Central memory CD4-positive, alpha-beta T cell (primary cell): Measurements from ENCODE around the gene ARHGEF17.
"Not testable (repeated sequence)": the region's sequence is repeated elsewhere in the genome, so short reads cannot be mapped to it uniquely, and the experiment has no call there.

Experiments used
- DNase-seq: peaks from one replicate; pipeline ENCODE4 v3.0.0; 2022
- total RNA-seq, 3 experiments: gene quantifications; one replicate each; lab custom pipeline; 2026; lab: John Stamatoyannopoulos, UW

ARHGEF17 gene, protein sequence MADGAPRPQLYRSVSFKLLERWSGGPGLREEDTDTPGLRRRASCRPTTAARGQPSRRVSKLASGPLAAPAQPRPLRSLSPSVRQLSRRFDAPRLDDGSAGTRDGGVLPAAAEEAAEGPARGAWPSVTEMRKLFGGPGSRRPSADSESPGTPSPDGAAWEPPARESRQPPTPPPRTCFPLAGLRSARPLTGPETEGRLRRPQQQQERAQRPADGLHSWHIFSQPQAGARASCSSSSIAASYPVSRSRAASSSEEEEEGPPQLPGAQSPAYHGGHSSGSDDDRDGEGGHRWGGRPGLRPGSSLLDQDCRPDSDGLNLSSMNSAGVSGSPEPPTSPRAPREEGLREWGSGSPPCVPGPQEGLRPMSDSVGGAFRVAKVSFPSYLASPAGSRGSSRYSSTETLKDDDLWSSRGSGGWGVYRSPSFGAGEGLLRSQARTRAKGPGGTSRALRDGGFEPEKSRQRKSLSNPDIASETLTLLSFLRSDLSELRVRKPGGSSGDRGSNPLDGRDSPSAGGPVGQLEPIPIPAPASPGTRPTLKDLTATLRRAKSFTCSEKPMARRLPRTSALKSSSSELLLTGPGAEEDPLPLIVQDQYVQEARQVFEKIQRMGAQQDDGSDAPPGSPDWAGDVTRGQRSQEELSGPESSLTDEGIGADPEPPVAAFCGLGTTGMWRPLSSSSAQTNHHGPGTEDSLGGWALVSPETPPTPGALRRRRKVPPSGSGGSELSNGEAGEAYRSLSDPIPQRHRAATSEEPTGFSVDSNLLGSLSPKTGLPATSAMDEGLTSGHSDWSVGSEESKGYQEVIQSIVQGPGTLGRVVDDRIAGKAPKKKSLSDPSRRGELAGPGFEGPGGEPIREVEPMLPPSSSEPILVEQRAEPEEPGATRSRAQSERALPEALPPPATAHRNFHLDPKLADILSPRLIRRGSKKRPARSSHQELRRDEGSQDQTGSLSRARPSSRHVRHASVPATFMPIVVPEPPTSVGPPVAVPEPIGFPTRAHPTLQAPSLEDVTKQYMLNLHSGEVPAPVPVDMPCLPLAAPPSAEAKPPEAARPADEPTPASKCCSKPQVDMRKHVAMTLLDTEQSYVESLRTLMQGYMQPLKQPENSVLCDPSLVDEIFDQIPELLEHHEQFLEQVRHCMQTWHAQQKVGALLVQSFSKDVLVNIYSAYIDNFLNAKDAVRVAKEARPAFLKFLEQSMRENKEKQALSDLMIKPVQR (N-terminal part only)
- 0 to 0.39 (median 0) reads per million in 3 experiments for total RNA-seq

DNA sequence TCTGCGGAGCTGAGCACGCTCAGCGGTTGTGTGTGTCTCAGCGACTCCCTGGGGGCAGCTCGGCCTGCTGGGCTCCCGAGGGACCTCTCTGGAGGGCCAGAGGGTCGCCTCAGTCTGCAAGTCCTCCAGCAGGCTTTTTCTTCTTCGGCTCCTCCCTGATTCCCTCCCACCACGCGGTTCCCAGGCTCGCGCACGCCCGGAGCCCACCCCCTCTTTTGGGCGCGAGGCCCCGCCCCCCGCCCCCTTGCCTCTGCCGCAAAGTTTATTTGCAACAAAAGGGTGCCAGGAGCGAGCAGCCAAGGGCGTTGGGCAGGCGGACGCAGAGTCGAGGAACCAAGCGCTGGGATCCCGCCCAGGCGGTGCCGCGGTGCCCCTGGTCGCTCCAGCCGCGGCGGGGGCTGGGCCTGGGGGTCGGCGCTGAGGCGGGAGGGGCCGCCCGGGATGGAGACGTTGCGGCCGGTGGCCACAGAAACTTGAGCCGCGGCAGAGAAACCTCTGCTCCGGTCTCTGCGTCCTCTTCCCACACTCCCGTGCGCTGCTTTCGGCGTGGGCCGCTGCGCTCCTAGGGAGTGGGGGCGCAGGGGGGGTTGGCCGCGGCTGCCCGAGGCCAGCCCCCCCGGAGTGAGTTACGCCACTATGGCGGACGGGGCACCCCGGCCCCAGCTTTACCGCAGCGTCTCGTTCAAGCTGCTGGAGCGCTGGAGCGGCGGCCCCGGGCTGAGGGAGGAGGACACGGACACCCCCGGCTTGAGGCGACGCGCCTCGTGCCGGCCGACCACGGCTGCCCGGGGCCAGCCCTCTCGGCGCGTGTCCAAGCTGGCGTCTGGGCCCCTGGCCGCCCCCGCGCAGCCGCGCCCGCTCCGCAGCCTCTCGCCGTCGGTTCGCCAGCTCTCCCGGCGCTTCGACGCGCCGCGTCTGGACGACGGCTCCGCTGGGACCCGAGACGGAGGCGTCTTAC lies at the start of gene ARHGEF17:
Gene ARHGEF17, plus strand, starts transcription at position 274 of the 958 bp plus-strand sequence. Its CDS starts 363 bp downstream, at position 637.
- DNase-seq: no peak

DNA sequence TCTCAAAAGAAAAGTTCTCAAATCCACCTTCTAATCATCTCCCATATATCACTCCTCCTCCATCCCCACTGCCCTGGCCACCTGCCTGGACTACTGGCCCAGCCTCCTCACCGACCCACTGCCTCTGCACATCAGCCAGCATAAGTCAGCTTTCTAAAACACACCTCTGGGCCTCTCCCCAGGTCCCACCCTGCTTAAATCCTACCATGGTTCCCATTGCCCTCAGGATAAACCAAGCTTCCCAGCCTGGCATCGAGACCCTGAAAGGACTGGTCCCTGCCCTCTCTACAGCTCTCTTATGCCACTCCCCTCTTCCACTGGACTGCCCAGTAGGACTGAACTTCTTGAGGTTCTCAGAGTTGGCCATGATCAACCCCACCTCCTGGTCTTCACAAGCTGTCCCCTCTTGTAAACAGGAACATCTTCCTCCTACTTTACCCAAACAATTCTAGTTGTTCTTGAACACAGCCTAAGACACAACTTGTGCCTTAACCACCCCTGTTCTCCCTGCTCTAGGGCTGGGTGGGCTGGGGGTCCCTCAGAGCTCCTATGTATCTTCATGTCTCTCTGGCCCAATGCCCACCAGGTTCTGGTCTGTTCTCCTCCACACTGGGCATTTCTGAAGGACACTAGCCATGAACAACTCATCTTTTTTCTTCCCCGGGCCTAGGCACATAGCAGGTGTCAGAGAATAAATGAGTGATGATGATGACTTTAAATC lies 48.5 kb upstream of the ARHGEF17 start:
- DNase-seq: no peak

DNA sequence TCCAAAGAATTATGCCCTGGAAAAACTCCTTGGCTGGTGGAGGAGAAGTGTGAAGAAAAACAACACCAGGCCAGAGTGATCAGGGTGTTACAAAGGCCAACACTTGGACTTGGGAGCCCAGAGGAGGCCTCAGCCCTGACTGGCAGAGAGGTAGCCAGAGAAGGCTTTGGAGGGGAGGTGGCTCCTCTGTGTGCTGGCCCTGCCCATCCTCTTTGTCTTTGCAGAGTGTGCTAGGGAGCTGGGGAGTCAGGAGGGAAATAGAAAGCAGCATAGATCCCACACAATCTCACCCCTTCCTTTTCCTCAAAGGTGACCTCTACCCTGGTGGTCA lies 48.0 kb upstream of the ARHGEF17 start:
- DNase-seq: no peak

DNA sequence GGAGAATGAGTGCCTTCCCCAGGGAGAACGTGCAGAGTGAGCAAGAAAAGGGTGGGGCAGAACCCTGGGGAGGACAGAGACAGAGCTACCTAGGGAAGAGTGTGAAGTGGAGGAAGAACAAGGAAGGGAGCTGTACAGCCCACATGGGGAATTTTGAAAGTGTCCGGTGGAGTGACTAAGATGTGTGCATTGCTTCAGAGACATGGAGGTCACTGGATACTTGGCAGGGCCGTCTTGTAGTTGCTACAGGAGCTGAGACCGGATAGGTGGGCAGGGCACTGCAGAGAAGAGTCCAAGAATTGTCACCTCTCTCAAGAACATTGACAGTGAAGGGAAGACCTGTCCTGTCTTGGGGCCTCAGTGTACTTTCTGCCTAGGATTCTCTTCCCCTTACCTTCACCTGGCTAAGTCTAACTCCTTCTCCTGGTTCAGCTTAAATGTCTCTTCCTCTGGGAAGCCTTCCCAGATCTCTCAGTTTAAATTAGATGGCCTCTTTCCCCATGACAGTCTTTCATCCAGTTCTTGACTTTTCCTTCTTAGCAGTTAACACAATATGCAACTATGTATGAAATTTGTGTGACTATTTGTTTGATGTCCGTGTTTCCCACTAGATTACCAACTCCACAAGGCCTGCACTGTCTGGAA lies 45.1 kb upstream of the ARHGEF17 start:
- no peak for DNase-seq

DNA sequence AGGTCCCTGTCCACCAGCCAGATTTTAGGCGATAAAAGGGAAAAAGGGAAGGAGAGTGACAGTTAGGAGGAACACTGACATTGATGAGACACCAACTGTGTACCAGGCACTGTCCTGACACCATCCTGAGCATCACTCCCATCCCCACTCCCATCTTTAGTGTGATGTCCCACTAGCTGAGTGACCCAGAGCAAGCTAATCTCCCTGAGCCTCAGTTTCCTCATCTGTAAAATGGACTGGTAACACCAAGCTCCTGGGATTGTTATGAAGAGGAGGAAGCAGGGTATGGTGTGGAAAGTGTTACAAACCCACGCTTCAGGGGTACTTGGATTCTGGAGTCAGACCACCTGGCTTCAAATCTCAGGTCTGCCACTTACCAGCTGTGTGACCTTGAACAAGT lies 44.4 kb upstream of the ARHGEF17 start:
- no peak for DNase-seq

DNA sequence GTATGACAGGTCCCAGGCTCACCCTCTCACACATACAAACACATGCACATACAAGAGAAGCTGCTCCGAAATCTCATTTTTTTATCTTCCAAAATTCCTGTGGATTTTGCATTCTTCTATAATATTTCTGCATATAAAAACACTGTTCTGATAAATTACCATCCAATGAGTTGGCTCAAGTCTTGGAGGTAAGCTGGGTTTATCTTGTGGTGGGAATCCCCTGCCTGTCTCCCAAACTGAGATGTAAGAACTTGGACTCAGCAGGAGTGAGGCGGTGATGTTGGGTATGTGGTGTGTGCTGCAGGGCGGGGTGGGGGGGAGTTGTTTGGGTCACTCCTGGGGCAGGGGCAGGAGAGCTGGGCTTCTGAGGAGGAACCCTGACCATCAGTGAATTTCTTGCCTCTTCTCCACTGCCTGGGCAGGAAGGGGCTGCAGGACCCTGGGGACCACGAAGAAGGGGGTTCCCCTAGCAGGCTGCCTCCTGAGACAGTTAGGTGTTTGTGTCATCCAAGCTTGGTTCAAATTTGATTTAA lies 42.7 kb upstream of the ARHGEF17 start:
- no peak for DNase-seq

DNA sequence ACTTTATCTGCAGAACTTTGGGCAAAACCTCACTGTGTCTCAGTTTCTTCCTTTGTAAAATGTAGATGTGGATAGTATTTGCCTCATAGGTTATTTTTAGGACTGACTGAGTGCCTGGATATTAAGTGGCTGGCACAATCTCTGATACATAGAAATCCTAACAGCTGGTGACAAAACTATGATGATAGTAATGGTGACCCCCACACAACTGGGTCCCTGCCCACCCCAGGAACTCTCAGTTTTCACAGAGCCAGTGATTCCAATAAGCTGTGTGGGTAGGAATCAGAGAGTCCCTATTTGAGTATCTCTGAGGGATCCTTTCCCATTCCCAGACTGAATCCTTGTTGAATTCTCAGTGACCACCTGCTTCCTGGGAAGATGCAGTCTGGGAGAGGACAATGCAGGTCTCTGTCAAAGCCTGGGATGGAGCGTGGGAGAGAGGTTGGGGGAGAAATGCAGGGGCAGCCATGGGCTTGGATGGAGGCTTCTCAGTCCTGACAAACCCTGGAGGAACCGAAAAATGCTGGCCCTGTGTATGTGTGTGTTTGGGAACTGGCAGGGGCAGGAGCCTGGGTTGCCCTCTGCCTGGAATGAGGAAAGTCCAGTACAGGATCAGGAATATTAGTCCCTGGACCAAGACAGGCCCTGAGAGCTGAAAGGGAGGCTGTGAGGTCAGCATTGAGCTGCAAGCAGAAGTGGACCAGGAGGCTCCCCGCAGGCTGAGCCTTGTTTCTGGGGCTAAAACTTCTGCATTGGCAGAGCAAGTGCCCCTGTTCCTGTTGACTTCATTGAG lies 42.0 kb upstream of the ARHGEF17 start:
- DNase-seq: no peak

DNA sequence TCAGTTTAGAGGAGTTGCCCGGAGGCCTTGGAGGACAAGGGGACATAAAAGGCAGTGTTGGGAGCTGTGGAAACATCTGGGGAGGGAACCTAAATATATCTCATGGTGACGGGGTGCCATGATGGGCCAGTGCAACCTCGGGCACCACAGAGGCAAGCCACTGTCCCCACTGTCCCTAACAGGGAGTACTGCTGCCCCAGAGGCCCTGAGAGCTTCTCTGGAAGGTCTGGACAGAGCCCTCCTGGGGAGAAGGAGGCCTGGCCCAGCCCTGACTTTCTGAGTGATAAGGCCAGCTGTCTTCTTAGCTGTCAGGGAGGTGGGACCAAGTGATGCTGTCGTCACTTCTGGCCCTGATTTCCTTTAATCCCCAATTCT lies 41.4 kb upstream of the ARHGEF17 start:
- no peak for DNase-seq

DNA sequence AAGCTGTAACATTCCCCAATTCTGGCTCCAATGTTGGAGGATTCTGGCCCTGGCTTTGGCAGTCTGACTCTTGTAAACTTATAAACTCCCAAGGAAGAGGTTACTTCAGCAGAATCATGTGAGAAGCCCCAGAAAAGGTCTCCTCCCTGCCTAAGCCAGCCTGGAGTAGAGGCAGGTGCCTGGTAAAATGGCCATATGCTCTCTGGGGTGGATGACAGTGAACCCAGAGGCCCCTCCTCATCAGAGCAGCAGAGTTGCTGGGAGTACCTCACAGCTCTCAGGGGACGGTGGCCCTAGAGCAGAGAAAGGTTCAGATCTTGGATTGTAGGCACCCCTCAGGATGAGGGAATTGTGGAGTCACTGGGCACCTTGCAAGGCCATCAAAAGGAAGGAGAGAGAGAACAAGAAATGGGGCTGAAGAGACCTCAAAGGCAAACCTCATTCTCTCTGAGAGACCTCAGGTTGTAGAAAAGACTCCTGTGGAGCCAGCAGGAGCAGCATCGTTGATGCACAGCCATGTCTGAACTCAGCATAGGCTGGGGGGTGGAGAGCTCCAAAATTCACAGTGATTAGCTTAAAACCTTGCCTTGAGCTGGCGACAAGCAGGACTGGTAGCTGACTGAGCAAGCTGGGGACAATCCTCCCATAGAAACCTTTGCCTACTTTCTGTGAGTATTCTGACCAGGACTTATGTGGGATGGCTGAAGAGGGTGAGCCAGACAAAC lies 40.8 kb upstream of the ARHGEF17 start:
- no peak for DNase-seq

DNA sequence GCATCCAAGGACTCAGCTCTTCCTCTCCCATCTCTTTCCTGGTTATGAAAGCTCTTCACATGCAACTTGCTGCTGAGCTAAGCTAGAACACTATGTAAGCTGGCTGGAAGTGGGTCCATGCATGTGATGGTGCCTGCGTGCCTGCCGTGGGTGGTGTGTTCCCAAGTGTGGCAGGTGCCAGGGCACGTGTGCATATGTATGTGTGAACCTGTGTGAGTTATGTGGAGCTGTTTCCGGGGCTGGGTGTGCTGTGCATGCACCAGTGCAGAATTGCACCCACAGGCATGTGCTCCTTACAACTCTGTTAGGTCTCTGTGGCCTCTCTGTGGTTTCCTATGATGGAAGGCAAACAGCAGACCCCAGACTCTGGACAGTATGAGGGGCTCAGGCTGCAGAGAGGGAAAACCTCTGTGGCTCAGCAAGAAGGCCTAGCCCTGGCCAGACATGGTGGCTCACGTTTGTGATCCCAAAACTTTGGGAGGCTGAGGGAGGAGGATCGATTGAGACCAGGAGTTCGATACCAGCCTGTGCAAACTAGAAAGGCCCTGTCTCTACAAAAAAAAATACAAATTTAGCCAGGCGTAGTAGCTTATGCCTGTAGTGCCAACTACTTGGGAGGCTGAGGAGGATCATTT lies 40.1 kb upstream of the ARHGEF17 start:
- no peak for DNase-seq

DNA sequence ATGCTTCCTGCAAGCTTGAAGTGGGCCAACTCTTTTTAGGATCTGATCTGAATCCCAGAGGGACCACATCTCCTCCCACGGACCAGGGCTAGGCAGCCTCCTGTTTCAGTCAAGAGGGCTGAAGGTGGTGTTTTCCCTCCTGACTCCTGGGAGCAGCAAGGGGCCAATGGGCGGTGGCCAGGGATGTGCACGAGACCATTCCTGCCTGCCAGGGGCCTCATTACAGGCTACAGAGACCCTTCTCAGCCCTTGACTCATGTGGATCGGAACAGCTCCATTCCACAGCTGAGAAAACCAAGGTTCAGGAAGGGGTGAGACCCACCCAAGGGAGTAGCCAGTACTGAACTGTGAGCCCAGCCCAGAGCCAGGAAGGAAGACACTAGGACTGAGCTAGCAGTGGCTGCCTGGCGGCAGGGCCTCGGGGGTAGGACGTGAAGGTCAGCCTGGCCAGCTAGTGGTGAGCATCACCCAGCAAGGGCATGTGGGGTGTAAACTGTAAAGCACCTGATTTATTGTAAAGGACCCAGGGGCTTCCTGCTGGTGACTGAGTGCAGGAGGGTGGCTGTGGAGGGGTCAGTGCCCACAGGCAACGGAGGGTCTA lies 39.3 kb upstream of the ARHGEF17 start:
- no peak for DNase-seq

DNA sequence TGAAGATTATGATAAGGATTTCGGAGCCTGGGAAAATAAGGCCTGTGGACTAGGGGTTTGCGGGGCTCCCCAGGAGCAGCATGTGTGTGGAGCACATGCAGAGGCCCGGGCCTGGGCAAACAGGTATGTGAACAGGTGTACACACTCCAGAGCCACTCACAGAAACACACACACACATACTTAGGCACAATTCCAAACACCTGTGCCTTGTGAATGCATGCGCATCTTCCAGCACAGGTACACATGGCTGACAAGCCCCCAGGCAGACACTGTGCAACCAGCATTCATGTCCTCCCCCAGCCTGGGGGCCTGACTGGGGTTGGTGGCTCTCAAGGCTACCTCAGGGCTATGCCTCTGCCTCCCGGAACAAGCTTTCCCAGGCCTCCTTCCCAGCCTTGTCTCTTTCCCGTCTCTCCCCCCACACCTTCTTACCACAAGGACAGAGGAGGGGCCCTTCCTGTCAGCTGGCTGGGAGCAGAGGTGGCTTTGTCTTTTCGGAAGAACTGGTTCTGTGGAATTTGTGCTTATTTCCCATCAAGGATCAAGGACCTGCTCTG lies 38.5 kb upstream of the ARHGEF17 start:
- DNase-seq: no peak

DNA sequence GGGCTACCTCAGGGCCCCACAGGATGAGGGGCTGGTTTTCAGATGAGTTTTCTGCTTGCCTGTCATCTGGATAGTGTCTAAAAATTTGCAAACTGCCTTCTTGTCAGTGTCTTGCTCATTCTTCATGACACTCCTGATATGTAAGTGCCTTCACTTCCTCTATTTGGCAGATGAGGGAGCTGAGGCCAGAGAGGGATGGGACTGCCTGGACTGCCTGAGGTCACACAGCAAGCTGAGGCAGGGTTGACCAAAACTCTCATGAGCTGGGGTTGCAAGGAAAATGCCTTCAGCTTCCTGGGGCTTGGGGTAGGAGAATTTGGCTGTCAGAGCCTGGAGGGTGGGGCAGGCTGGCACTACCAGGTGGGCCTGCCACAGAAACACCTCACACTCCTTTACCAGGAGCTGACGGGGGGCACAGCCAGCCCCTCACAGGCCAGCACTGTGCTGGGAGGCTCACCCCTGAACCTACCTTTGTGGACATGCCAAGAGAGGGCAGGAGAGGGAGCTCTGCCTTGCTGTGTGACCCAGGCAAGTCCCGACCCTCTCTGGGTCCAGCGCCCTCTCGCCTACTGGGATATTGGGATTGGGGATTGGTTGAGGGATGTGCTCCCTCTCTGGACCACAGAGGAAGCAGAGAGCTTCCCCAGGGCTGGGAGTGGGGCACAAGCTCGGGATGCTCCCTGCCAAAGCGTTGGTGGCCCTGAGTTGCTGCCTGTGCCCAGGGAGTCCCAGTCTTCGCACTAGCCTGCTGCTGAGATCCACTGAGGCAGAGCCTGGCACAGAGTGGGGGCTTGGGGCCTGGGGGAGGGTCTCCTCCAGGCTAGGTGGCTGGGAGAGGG lies 37.8 kb upstream of the ARHGEF17 start:
- no peak for DNase-seq

DNA sequence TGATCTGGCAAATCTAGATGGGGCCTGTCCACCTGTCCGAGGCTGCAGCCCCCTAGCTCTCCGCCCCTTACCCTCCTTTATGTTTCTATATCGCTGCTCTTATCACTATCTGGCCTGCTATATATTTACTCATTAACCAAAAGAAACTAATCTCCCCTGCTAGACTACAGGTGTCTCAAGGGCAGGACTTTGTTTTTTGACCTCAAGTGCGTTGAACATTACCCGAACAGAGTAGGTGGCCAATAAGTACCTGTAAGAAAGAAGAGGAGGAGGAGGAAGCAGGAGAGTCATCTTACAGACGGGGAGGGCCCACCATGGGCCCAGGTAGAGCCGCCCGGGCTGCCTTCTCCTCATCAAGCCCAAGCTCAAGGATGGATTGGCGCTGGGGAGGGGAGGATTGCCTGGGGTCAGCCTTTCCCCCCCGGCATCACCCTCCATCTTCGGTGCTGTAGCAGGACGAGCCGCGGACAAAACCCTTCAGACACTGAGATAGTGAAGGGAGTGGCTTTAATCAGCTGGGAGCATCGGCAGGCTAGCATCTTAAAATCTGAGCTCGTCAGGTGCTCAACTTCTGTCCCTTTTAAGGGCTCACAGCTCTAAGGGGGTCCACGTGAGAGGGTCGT lies 37.1 kb upstream of the ARHGEF17 start:
- no peak for DNase-seq

DNA sequence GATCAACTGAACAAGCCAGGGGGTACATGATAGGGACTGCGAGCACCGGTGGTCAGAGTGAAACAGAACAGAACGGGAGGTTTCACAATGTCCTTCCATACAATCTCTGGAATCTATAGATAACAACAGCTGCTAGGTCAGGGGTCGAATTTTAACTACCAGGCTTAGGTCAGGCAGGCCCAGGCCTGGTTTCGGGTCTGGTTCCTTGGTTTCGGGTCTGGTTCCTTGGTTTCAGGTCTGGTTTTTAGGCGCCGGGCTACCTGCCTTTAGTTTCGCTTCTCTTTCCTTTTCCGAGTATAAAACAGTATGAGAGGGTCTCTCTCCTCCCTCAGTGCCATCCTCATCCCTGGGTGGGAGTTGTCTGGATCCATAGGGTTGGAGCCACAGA lies 36.6 kb upstream of the ARHGEF17 start:
- not testable (repeated sequence) for DNase-seq
